Measurements from ENCODE around the gene MYBPC3.

DNA sequence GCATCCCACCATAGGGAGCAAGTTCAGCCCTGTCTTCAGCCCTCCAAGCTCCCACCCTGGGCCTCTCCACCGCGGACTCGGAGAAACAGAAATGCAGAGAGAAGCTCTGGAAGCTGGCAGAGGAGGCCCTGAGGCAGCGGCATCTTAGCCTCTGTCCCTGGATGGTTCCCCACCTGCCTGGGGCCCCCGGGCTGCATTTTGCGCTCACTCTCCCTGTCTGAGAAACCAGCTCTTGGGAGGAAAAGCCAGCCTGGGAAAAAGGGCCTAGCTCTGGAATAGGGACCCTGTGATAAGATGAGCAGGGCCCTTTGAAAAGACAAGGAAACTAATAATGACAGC, 37.9 kb upstream of the MYBPC3 start:
- TF ChIP-seq, protein P1, sequence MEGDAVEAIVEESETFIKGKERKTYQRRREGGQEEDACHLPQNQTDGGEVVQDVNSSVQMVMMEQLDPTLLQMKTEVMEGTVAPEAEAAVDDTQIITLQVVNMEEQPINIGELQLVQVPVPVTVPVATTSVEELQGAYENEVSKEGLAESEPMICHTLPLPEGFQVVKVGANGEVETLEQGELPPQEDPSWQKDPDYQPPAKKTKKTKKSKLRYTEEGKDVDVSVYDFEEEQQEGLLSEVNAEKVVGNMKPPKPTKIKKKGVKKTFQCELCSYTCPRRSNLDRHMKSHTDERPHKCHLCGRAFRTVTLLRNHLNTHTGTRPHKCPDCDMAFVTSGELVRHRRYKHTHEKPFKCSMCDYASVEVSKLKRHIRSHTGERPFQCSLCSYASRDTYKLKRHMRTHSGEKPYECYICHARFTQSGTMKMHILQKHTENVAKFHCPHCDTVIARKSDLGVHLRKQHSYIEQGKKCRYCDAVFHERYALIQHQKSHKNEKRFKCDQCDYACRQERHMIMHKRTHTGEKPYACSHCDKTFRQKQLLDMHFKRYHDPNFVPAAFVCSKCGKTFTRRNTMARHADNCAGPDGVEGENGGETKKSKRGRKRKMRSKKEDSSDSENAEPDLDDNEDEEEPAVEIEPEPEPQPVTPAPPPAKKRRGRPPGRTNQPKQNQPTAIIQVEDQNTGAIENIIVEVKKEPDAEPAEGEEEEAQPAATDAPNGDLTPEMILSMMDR (IDR thresholded peaks at IDR 0.05), result no peak
- no peak for TF ChIP-seq POLR2A (IDR thresholded peaks at IDR 0.05; ENCODE audit: low read depth)
- no peak for TF ChIP-seq POLR2AphosphoS5 (IDR thresholded peaks at IDR 0.05)
- no peak for TF ChIP-seq EP300 (IDR thresholded peaks at IDR 0.05)
